Tibial nerve (tissue), 4 donors: Measurements from ENCODE around the gene VENTX. TPM values are rescaled to one million over a fixed set of nuclear protein-coding genes. Genes with fewer than 3 reads are reported as not detected.

ENCODE experiments used
- DNase-seq, 2 donors: peaks; one replicate each; pipeline ENCODE4 v3.0.0-alpha.2; 2019; ENCODE audit warnings: low spot score in 2 of 2
- H3K27ac ChIP-seq, 4 donors: fragments of 200-600 bp; sonication (generic) in 3 of 4; one replicate each; pipeline ENCODE4 v1.5.1; 2017 to 2019; ENCODE audit warnings: mild to moderate bottlenecking in 1 of 4
- H3K27me3 ChIP-seq, 2 donors: fragments of 200-600 bp; sonication (generic) in 1 of 2; one replicate each; pipeline versions ENCODE4 v1.5.1 to v1.6.0; 2017 to 2019
- H3K36me3 ChIP-seq, 3 donors: fragments of 200-600 bp; sonication (generic); one replicate each; pipeline ENCODE4 v1.5.1; 2018 to 2019
- H3K4me1 ChIP-seq, 4 donors: fragments of 200-600 bp; sonication (generic) in 3 of 4; one replicate each; pipeline ENCODE4 v1.5.1; 2017 to 2019
- H3K4me3 ChIP-seq, 4 donors: fragments of 200-600 bp; sonication (generic) in 3 of 4; one replicate each; pipeline ENCODE4 v1.5.1; 2017 to 2019; ENCODE audit warnings: mild to moderate bottlenecking in 1 of 4, moderate library complexity in 1 of 4
- H3K9me3 ChIP-seq, 4 donors: fragments of 200-600 bp; sonication (generic) in 3 of 4; one replicate each; pipeline ENCODE4 v1.5.1; 2017 to 2019
- EP300 ChIP-seq, 2 donors: sonication (generic); formaldehyde crosslinking; IDR thresholded peaks; one replicate each; pipeline ENCODE4 v1.6.1; 2017; ENCODE audit warnings: antibody characterized with exemption in 2 of 2, mild to moderate bottlenecking in 1 of 2
- POLR2A ChIP-seq, 2 donors: fragments of 450-650 bp; IDR thresholded peaks; one replicate each; pipeline ENCODE4 v1.6.1; 2017; ENCODE audit warnings: antibody characterized with exemption in 2 of 2, mild to moderate bottlenecking in 2 of 2, moderate library complexity in 2 of 2
- WGBS, 2 donors: methylation state at CpG; one replicate each; pipeline ENCODE4 v1.1.5; 2018; 5-methylcytosine and 5-hydroxymethylcytosine counted together
- total RNA-seq, 4 donors: library from RNA; depleted of rRNA; stranded (reverse); fragments of >200 nt; gene quantifications; one replicate each; pipeline ENCODE4 v1.1.0, GENCODE V29; 2016
- TF ChIP-seq, protein P1 (sequence below), 5 experiments: fragments of 200-600 bp in 3 of 5; fragments of 450-650 bp in 2 of 5; sonication (generic) in 3 of 5; IDR thresholded peaks; one replicate each; pipeline ENCODE4 v1.5.1; 2016 to 2019; ENCODE audit warnings: antibody characterized with exemption in 5 of 5, mild to moderate bottlenecking in 3 of 5, moderate library complexity in 2 of 5

VENTX gene
- total RNA-seq, 4 donors from 2014 or later, result 2.5 to 10.5 (median 4.9) TPM

GRCh38 chr10:133278577-133279265 lies 41.1 kb downstream of the VENTX start:
- H3K27me3 ChIP-seq, result peaks cover 0 to 33% of the 10 kb centered on the region in 2 donors
- H3K4me1 ChIP-seq, result peaks cover 0 to 43% (median 17%) of the 10 kb centered on the region in 4 donors
- no peak for TF ChIP-seq EP300 (IDR thresholded peaks at IDR 0.05)
- H3K4me3 ChIP-seq, result no peak overlapping the region
- no peak for DNase-seq
- peaks cover 2 to 58% (median 6%) of the 10 kb centered on the region in 3 donors for H3K36me3 ChIP-seq
- H3K9me3 ChIP-seq, result no peaks in the 10 kb centered on the region
- 62 to 74% methylated on average over 17 to 19 of the region's 19 CpGs for WGBS, 2 donors
- peak overlapping the region in 2 of 4 donors; percentile 10 to 54 for H3K27ac ChIP-seq

- Histone ChIP-seq H3K4me1 (peaks cover 0 to 42% (median 17%) of the 10 kb centered on the region in 4 donors), H3K36me3 (peaks cover 2 to 65% (median 12%) of the 10 kb centered on the region in 3 donors), H3K4me3 (no peak overlapping the region), H3K27me3 (peaks cover 0 to 31% of the 10 kb centered on the region in 2 donors), H3K27ac (no peak overlapping the region), H3K9me3 (no peaks in the 10 kb centered on the region)
- WGBS, 2 donors, result 76 to 89% methylated on average over 23 to 24 of the region's 24 CpGs
- no peak for DNase-seq
- TF ChIP-seq POLR2A (IDR thresholded peaks at IDR 0.05) (no peak), EP300 (IDR thresholded peaks at IDR 0.05) (no peak)
- TF ChIP-seq, protein P1, sequence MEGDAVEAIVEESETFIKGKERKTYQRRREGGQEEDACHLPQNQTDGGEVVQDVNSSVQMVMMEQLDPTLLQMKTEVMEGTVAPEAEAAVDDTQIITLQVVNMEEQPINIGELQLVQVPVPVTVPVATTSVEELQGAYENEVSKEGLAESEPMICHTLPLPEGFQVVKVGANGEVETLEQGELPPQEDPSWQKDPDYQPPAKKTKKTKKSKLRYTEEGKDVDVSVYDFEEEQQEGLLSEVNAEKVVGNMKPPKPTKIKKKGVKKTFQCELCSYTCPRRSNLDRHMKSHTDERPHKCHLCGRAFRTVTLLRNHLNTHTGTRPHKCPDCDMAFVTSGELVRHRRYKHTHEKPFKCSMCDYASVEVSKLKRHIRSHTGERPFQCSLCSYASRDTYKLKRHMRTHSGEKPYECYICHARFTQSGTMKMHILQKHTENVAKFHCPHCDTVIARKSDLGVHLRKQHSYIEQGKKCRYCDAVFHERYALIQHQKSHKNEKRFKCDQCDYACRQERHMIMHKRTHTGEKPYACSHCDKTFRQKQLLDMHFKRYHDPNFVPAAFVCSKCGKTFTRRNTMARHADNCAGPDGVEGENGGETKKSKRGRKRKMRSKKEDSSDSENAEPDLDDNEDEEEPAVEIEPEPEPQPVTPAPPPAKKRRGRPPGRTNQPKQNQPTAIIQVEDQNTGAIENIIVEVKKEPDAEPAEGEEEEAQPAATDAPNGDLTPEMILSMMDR (IDR thresholded peaks at IDR 0.05), result no peak
Measured at GRCh38 chr10:133279326-133280226, 41.9 kb downstream of the VENTX start.

DNA sequence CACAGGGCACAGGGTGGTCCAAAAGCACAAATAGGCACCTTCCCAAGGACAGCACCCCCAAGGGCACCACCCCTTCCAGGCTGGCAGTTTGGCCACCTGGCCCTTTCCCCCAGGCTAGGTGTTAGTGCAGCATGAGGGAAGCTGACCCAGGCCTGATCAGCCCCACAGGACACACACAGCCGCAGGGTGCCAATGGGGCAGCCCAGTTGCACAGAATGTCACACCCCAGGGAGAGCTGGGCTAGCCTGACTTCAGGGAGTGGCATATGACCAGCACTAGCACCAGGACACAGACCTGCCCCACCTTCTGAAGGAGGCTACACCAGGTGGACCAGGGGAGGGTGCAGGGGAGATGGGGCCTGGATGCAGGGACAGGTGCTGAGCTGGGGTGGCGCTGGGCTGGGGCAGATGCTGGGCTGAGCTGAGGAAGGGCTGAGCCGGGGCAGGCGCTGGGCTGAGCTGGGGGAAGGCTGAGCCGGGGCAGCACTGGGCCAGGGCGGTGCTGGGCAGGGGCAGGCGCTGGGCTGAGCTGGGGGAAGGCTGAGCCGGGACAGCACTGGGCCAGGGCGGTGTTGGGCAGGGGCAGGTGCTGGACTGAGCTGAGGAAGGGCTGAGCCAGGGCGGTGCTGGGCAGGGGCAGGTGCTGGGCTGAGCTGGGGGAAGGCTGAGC lies 42.9 kb downstream of the VENTX start:
- H3K27me3 ChIP-seq, result peaks cover 0 to 21% of the 10 kb centered on the region in 2 donors
- H3K27ac ChIP-seq, result no peak overlapping the region
- TF ChIP-seq, protein P1 (IDR thresholded peaks at IDR 0.05), result no peak
- no peak for TF ChIP-seq POLR2A (IDR thresholded peaks at IDR 0.05)
- no peak for TF ChIP-seq EP300 (IDR thresholded peaks at IDR 0.05)
- peaks cover 2 to 74% (median 21%) of the 10 kb centered on the region in 3 donors for H3K36me3 ChIP-seq
- H3K4me1 ChIP-seq, result peaks cover 0 to 33% (median 14%) of the 10 kb centered on the region in 4 donors
- H3K4me3 ChIP-seq, result no peak overlapping the region
- no peaks in the 10 kb centered on the region for H3K9me3 ChIP-seq
- no peak for DNase-seq
- WGBS, 2 donors, result 91 to 94% methylated on average over 9 to 10 of the region's 10 CpGs

- Histone ChIP-seq H3K9me3 (no peaks in the 10 kb centered on the region), H3K4me3 (no peak overlapping the region), H3K36me3 (peaks cover 2 to 80% (median 26%) of the 10 kb centered on the region in 3 donors), H3K4me1 (peaks cover 0 to 29% (median 11%) of the 10 kb centered on the region in 4 donors), H3K27me3 (peaks cover 0 to 16% of the 10 kb centered on the region in 2 donors), H3K27ac (no peak overlapping the region)
- WGBS, 2 donors, result 93% methylated on average over 14 of the region's 15 CpGs
- no peak for DNase-seq
- TF ChIP-seq EP300 (IDR thresholded peaks at IDR 0.05), result no peak
- no peak for TF ChIP-seq POLR2A (IDR thresholded peaks at IDR 0.05)
- TF ChIP-seq, protein P1 (IDR thresholded peaks at IDR 0.05), result no peak
Measured at GRCh38 chr10:133281084-133281483, 43.4 kb downstream of the VENTX start.

DNA sequence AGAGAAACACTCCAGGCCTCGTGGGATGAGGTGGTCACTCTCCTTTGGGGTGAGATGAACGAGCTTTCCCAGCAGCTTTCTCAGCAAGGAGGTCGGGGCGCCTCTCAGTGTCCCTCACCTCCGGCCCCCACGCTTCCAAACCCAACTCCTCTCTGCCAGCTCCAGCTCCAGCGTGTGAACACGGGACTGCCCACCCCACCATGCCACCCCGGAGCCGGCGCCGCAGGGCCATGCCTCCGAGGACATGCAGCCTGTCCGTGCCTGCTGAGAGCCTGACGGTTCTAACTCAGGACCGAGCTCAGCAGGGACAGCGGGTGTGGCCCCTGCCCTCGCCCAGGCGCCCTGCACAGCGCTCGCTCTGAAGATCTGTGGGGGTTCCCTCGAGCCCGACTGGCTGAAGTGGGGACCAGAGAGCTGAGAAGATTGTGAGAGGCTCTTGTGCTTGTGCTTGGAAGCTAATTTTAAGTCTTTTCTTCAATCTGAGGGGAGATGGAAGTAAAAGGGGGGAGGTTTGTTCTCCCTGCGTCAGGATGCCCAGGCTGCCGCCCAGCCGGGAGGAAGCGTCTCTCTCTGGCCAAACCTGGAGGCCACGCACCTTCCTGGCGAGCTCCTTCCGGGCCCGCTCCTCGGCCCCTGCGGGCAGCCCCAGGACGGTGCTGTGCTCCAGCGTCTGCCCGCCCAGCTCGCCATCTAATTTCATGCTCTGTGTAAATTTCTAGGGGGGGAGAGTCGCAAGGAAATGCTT lies 44.1 kb downstream of the VENTX start:
- TF ChIP-seq, protein P1 (IDR thresholded peaks at IDR 0.05), result no peak
- TF ChIP-seq EP300 (IDR thresholded peaks at IDR 0.05), result no peak
- no peak for TF ChIP-seq POLR2A (IDR thresholded peaks at IDR 0.05)
- H3K27ac ChIP-seq, result no peak overlapping the region
- no peak for DNase-seq
- H3K36me3 ChIP-seq, result peaks cover 2 to 87% (median 26%) of the 10 kb centered on the region in 3 donors
- peaks cover 0 to 8% of the 10 kb centered on the region in 2 donors for H3K27me3 ChIP-seq
- no peaks in the 10 kb centered on the region for H3K9me3 ChIP-seq
- peaks cover 0 to 22% (median 8%) of the 10 kb centered on the region in 4 donors for H3K4me1 ChIP-seq
- WGBS, 2 donors, result 91% methylated on average over 38 of the region's 38 CpGs
- H3K4me3 ChIP-seq, result no peak overlapping the region
